Measurements from ENCODE around the gene CAPN9. TPM values are rescaled to one million over a fixed set of nuclear protein-coding genes. Genes with fewer than 3 reads are reported as not detected.

The CAPN9 gene
- total and polyA plus RNA-seq, 8 donors: 0.08 to 0.73 (median 0.28) TPM; not detected in 5

GRCh38 chr1:230701434-230701833, 45.8 kb upstream of the CAPN9 start:
- no peaks in the 10 kb centered on the region for H3K9me3 ChIP-seq
- ATAC-seq: no peak
- 84 to 87% methylated on average over 17 of the region's 17 CpGs for WGBS, 2 donors
- H3K4me3 ChIP-seq: no peak overlapping the region
- DNase-seq: no peak
- H3K36me3 ChIP-seq: no peaks in the 10 kb centered on the region
- H3K4me1 ChIP-seq: no peaks in the 10 kb centered on the region
- no peaks in the 10 kb centered on the region for H3K27me3 ChIP-seq
- no peak for FAIRE-seq
- no peak overlapping the region for H3K27ac ChIP-seq
- intact Hi-C loops (cut with DNase I): no loop called here
- no peak for TF ChIP-seq CTCF (IDR thresholded peaks at IDR 0.05)

GRCh38 chr1:230701895-230702768, 45.1 kb upstream of the CAPN9 start:
- H3K4me3 ChIP-seq: no peak overlapping the region
- H3K27me3 ChIP-seq: no peaks in the 10 kb centered on the region
- FAIRE-seq (no peak), DNase-seq (no peak), ATAC-seq (no peak)
- H3K27ac ChIP-seq: no peak overlapping the region
- no peaks in the 10 kb centered on the region for H3K4me1 ChIP-seq
- intact Hi-C loops (cut with DNase I): no loop called here
- TF ChIP-seq CTCF (IDR thresholded peaks at IDR 0.05): no peak
- no peaks in the 10 kb centered on the region for H3K36me3 ChIP-seq
- 81 to 83% methylated on average over 19 of the region's 19 CpGs for WGBS, 2 donors
- H3K9me3 ChIP-seq: no peaks in the 10 kb centered on the region

GRCh38 chr1:230702934-230703678, 44.1 kb upstream of the CAPN9 start:
- FAIRE-seq: no peak
- DNase-seq: no peak
- intact Hi-C loops (cut with DNase I): no loop called here

GRCh38 chr1:230703679-230704385, 43.4 kb upstream of the CAPN9 start:
- ATAC-seq (no peak), FAIRE-seq (no peak), DNase-seq (no peak)
- H3K4me3 ChIP-seq: no peak overlapping the region
- intact Hi-C loops (cut with DNase I): no loop called here
- WGBS, 2 donors: 91 to 93% methylated on average over 8 of the region's 8 CpGs
- no peaks in the 10 kb centered on the region for H3K27me3 ChIP-seq
- H3K4me1 ChIP-seq: no peaks in the 10 kb centered on the region
- no peak for TF ChIP-seq CTCF (IDR thresholded peaks at IDR 0.05)
- H3K27ac ChIP-seq: no peak overlapping the region
- H3K36me3 ChIP-seq: no peaks in the 10 kb centered on the region
- H3K9me3 ChIP-seq: no peaks in the 10 kb centered on the region

More at GRCh38 chr1:230702934-230703678, 44.1 kb upstream of the CAPN9 start:
- no peak overlapping the region for H3K4me3 ChIP-seq
- no peaks in the 10 kb centered on the region for H3K36me3 ChIP-seq
- 78 to 84% methylated on average over 14 of the region's 14 CpGs for WGBS, 2 donors
- no peaks in the 10 kb centered on the region for H3K4me1 ChIP-seq
- no peak for TF ChIP-seq CTCF (IDR thresholded peaks at IDR 0.05)
- H3K27me3 ChIP-seq: no peaks in the 10 kb centered on the region
- no peak for ATAC-seq
- H3K9me3 ChIP-seq: no peaks in the 10 kb centered on the region
- H3K27ac ChIP-seq: no peak overlapping the region
